OCI-LY1 (cell line): ENCODE data around the gene PDZRN4.
A peak's percentile ranks its signal among the peaks of the same experiment; 100 is the strongest.
"Not testable (repeated sequence)": the region's sequence is repeated elsewhere in the genome, so short reads cannot be mapped to it uniquely, and the experiment has no call there.

Source experiments
- H2AFZ ChIP-seq: fragments of 200-600 bp; sonication (generic), shearing (Covaris generic); 2 replicates; pipeline ENCODE4 v1.6.0; 2014; ENCODE audit warnings: antibody characterized with exemption, mild to moderate bottlenecking, low read length
- H3F3A ChIP-seq: fragments of 200-600 bp; sonication (generic), shearing (Covaris generic); 2 replicates; pipeline ENCODE4 v1.6.0; 2014; ENCODE audit warnings: mild to moderate bottlenecking, antibody characterized with exemption, low read length, moderate library complexity; ENCODE audit not compliant: insufficient read depth
- H3K27ac ChIP-seq: fragments of 200-600 bp; sonication (generic); 2 replicates; pipeline ENCODE4 v1.5.1; 2014; ENCODE audit warnings: low read length, mixed run types, mild to moderate bottlenecking, low read depth; ENCODE audit not compliant: poor library complexity, severe bottlenecking
- H3K27me3 ChIP-seq: fragments of 200-600 bp; sonication (generic); 2 replicates; pipeline ENCODE4 v1.6.0; 2014; ENCODE audit warnings: antibody characterized with exemption, mild to moderate bottlenecking, low read length, moderate library complexity; ENCODE audit not compliant: insufficient read depth
- H3K36me3 ChIP-seq: fragments of 200-600 bp; sonication (generic); 2 replicates; pipeline ENCODE4 v1.6.1; 2014; ENCODE audit warnings: mild to moderate bottlenecking, antibody characterized with exemption, low read length, moderate library complexity, mixed read lengths; ENCODE audit not compliant: insufficient read depth
- H3K4me1 ChIP-seq: fragments of 200-600 bp; sonication (generic); 2 replicates; pipeline ENCODE4 v1.5.1; 2014; ENCODE audit warnings: mild to moderate bottlenecking, low read length, moderate library complexity; ENCODE audit not compliant: insufficient read depth, severe bottlenecking
- H3K4me2 ChIP-seq: fragments of 200-600 bp; sonication (generic), shearing (Covaris generic); 2 replicates; pipeline ENCODE4 v1.6.1; 2014; ENCODE audit warnings: low read length
- H3K4me3 ChIP-seq: fragments of 200-600 bp; sonication (generic); 2 replicates; pipeline ENCODE4 v1.5.1; 2014; ENCODE audit warnings: low read length, low read depth, mild to moderate bottlenecking, mixed read lengths; ENCODE audit not compliant: poor library complexity, severe bottlenecking
- H3K79me2 ChIP-seq: fragments of 200-600 bp; shearing (Covaris generic); 2 replicates; pipeline ENCODE4 v1.6.1; 2016; ENCODE audit warnings: mixed run types, low read length, mixed read lengths; ENCODE audit not compliant: insufficient read depth
- H3K9ac ChIP-seq: fragments of 200-600 bp; sonication (generic), shearing (Covaris generic); 2 replicates; pipeline ENCODE4 v1.6.1; 2014; ENCODE audit warnings: mild to moderate bottlenecking, low read length, mixed read lengths
- H3K9me2 ChIP-seq: fragments of 200-600 bp; sonication (generic), shearing (Covaris generic); 2 replicates; pipeline ENCODE4 v1.6.1; 2014; ENCODE audit warnings: low read depth, mild to moderate bottlenecking, low read length, mixed read lengths
- H3K9me3 ChIP-seq: fragments of 200-600 bp; shearing (Covaris generic); 2 replicates; pipeline ENCODE4 v1.6.1; 2014; ENCODE audit warnings: low read length, mixed read lengths
- H4K20me1 ChIP-seq: fragments of 200-600 bp; sonication (generic), shearing (Covaris generic); 2 replicates; pipeline ENCODE4 v1.6.0; 2016; ENCODE audit warnings: mild to moderate bottlenecking, low read length; ENCODE audit not compliant: insufficient read depth
- CTCF ChIP-seq: fragments of 200-600 bp; sonication (generic), shearing (Covaris generic); IDR thresholded peaks from 2 replicates; pipeline ENCODE4 v1.5.1; 2017; ENCODE audit warnings: mild to moderate bottlenecking, antibody characterized with exemption, low read length, moderate library complexity, mixed read lengths
- EZH2 ChIP-seq: fragments of 200-600 bp; sonication (generic), shearing (Covaris generic); IDR thresholded peaks from 2 replicates; pipeline ENCODE4 v1.8.0; 2017; ENCODE audit warnings: borderline replicate concordance, mixed run types, mild to moderate bottlenecking, antibody characterized with exemption, low read length, moderate library complexity, mixed read lengths

Gene PDZRN4

GRCh38 chr12:41605545-41606305 lies 417.6 kb downstream of the PDZRN4 start:
- H2AFZ ChIP-seq, result no peak overlapping the region
- TF ChIP-seq EZH2 (no peak), CTCF (no peak)

DNA sequence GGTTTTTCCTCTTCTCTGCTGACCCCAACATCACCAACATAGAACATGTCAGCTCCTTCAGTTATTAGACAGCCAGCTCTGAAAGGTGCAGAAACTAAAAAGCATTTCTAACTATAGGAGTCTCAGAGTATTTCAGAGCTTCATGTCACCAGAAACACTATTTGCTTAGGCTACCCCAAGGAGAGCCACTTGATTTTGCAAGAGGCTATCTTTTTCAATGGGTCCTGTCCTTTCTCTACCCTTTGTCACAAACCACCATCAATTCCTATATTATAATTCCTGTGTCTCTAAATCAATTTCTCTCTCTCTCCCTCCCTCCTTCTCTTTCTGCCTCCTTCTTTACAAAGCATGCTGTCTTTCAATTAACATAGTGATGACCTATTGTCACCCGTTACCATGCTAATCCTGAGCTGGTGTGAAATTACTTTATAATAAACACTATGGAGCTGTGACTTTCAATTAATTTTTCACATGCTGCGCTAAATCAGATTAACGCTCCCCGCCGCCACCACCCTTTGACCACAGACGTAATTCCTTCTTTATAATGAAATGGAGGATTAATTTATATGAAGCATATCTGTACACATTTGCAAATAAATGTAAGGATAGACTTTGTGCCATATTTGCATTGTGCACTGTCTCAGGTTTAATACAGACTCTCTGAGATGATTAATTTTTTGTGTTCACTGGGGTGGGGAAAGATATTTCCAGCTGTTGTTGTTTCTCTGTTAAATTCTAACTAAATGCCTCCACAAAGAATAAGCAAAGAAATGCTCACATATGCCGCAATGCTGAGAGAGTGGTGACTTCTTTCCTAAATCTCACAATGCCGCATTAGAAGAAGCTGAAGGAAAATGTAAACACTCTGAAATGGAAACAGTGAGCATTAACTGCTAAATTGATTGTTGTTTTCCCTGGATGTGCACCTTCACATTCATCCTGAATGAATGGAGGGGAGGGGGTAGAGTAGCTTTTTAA lies 418.6 kb downstream of the PDZRN4 start:
- Histone ChIP-seq H3K27ac (peak overlapping the region; percentile 11), H3K36me3 (no peaks in the 10 kb centered on the region), H3K4me2 (0 out of 2 replicates have a peak overlapping the region, but pooled peaks have one; percentile 24), H3K79me2 (no peaks in the 10 kb centered on the region), H3K4me1 (peaks cover 18% of the 10 kb centered on the region), H3K9me2 (no peaks in the 10 kb centered on the region), H3K9me3 (no peaks in the 10 kb centered on the region), H2AFZ (no peak overlapping the region), H3K9ac (no peak overlapping the region), H3K27me3 (no peaks in the 10 kb centered on the region), H3K4me3 (no peak overlapping the region), H4K20me1 (no peaks in the 10 kb centered on the region), H3F3A (no peaks in the 10 kb centered on the region)
- no peak for TF ChIP-seq CTCF
- no peak for TF ChIP-seq EZH2

More at GRCh38 chr12:41605545-41606305, 417.6 kb downstream of the PDZRN4 start:
- Histone ChIP-seq H3K27me3 (no peaks in the 10 kb centered on the region), H4K20me1 (no peaks in the 10 kb centered on the region), H3K9me2 (no peaks in the 10 kb centered on the region), H3K79me2 (no peaks in the 10 kb centered on the region), H3K27ac (peak overlapping the region; percentile 11), H3K9ac (no peak overlapping the region), H3K36me3 (no peaks in the 10 kb centered on the region), H3K4me1 (peaks cover 18% of the 10 kb centered on the region), H3F3A (no peaks in the 10 kb centered on the region), H3K4me3 (peak overlapping the region; percentile 11), H3K9me3 (no peaks in the 10 kb centered on the region), H3K4me2 (peak overlapping the region; percentile 24; the same call in 1 of the 2 replicates)

GRCh38 chr12:41612892-41613557 lies 424.9 kb downstream of the PDZRN4 start:
- no peaks in the 10 kb centered on the region for H4K20me1 ChIP-seq
- no peaks in the 10 kb centered on the region for H3F3A ChIP-seq
- no peak overlapping the region for H3K27ac ChIP-seq
- no peaks in the 10 kb centered on the region; the same call in 1 of the 2 replicates for H3K36me3 ChIP-seq
- no peaks in the 10 kb centered on the region for H3K4me1 ChIP-seq
- no peak overlapping the region for H3K4me2 ChIP-seq
- no peaks in the 10 kb centered on the region for H3K27me3 ChIP-seq
- no peak overlapping the region for H3K9ac ChIP-seq
- 0 out of 2 replicates have a peak, but pooled peaks cover 6% of the 10 kb centered on the region for H3K9me3 ChIP-seq
- no peak overlapping the region for H2AFZ ChIP-seq
- TF ChIP-seq EZH2 (no peak), CTCF (no peak)
- H3K9me2 ChIP-seq, result no peaks in the 10 kb centered on the region
- H3K4me3 ChIP-seq, result no peak overlapping the region
- no peaks in the 10 kb centered on the region for H3K79me2 ChIP-seq

- H3K9me2 ChIP-seq, H3K27ac ChIP-seq, H3K79me2 ChIP-seq, H3K4me2 ChIP-seq, H3K4me3 ChIP-seq, H3F3A ChIP-seq, H3K36me3 ChIP-seq, H4K20me1 ChIP-seq, H3K9ac ChIP-seq, H3K9me3 ChIP-seq, H2AFZ ChIP-seq, H3K27me3 ChIP-seq: not testable (repeated sequence)
- peaks cover 14% of the 10 kb centered on the region for H3K4me1 ChIP-seq
Observed at GRCh38 chr12:41615174-41615573, 427.1 kb downstream of the PDZRN4 start.
